Measurements from ENCODE around the gene LAYN. TPM values are rescaled to one million over a fixed set of nuclear protein-coding genes. Genes with fewer than 3 reads are reported as not detected.
A peak's percentile ranks its signal among the peaks of the same experiment; 100 is the strongest.

LAYN gene
- polyA plus RNA-seq, 1 of the 3 experiments (the other 2 are of a cell fraction), result 366 TPM

GRCh38 chr11:111541254-111542061 lies 938 bp downstream of the LAYN start:
- peak overlapping the region; percentile 98 for H3K9ac ChIP-seq
- peak overlapping the region; percentile 81 to 95 for H3K27ac ChIP-seq (ENCODE audit: low read depth in 2 of 2, low read length in 1 of 2)
- H3K27me3 ChIP-seq (ENCODE audit: insufficient read depth), result no peaks in the 10 kb centered on the region
- peaks cover 12% of the 10 kb centered on the region for H4K20me1 ChIP-seq (ENCODE audit: insufficient read depth)
- 0 out of 2 replicates have a peak overlapping the region, but pooled peaks have one; percentile 7 for H2AFZ ChIP-seq (ENCODE audit: low read depth)
- peaks cover 15 to 38% of the 10 kb centered on the region in 2 experiments; a peak in 3 of 4 replicates for H3K4me1 ChIP-seq (ENCODE audit: control insufficient read depth in 1 of 2, insufficient read depth in 2 of 2, low read depth in 1 of 2, low read length in 1 of 2)
- 12% methylated on average over 28 of the region's 41 CpGs for WGBS (ENCODE audit: low lambda C conversion rate)
- no peaks in the 10 kb centered on the region for H3K9me3 ChIP-seq
- H3K4me3 ChIP-seq (ENCODE audit: low read depth in 2 of 2, low read length in 1 of 2), result peak overlapping the region; percentile 80 to 82
- peaks cover 73% of the 10 kb centered on the region for H3K79me2 ChIP-seq (ENCODE audit: insufficient read depth)
- peaks cover 36 to 47% of the 10 kb centered on the region in 2 experiments for H3K36me3 ChIP-seq (replicated peaks in 1 of 2; ENCODE audit: control insufficient read depth in 1 of 2, insufficient read depth in 2 of 2, low read length in 1 of 2)
- DNase-seq, result peak; percentile 59
- peaks cover 12% of the 10 kb centered on the region for H3F3A ChIP-seq (replicated peaks; ENCODE audit: insufficient read depth)
- TF ChIP-seq SIN3A (IDR thresholded peaks at IDR 0.05; ENCODE audit: borderline replicate concordance, low read depth, low read length), result peak; percentile 16; the same call in 1 of the 2 replicates
- no peak for TF ChIP-seq TEAD4 (IDR thresholded peaks at IDR 0.05; ENCODE audit: borderline replicate concordance, insufficient read depth)
- TF ChIP-seq PBX3 (IDR thresholded peaks at IDR 0.05), result peak; percentile 42
- peak; percentile 67; the same call in 1 of the 2 replicates for TF ChIP-seq REST (IDR thresholded peaks at IDR 0.05; ENCODE audit: low read depth, low read length)
- TF ChIP-seq POLR2AphosphoS5 (IDR thresholded peaks at IDR 0.05; ENCODE audit: low read depth, low read length), result peak; percentile 74
- TF ChIP-seq FOSL2 (IDR thresholded peaks at IDR 0.05; ENCODE audit: borderline replicate concordance, low read depth), result no peak
- TF ChIP-seq TAF1 (IDR thresholded peaks at IDR 0.05; ENCODE audit: borderline replicate concordance, low read depth, low read length), result peak; percentile 40; the same call in 1 of the 2 replicates
- TF ChIP-seq MAX (IDR thresholded peaks at IDR 0.05; ENCODE audit: low read depth), result peak; percentile 80
- TF ChIP-seq ELF1 (IDR thresholded peaks at IDR 0.05), result peak; percentile 64
- TF ChIP-seq TCF12 (IDR thresholded peaks at IDR 0.05), result peak; percentile 12; the same call in 1 of the 2 replicates
- CTCF ChIA-PET, result interaction anchor here (1.0 to 2.1 kb wide), 8 partner anchors 13 to 291 kb away, joined by 3 to 6 read pairs (median 4); no protein-coding TSS in a partner anchor
- peak overlapping the region; percentile 94 for H3K4me2 ChIP-seq
- POLR2A ChIA-PET, result no interaction called here
- no peaks in the 10 kb centered on the region for H3K9me2 ChIP-seq
